NCI-H2171 treated with DMSO at 0.1 percent for 48 hours (cell line): ENCODE measurements around the gene SPINK9.
A peak's percentile ranks its signal among the peaks of the same experiment; 100 is the strongest.

Experiments
- DNase-seq: peaks from one replicate; lab custom pipeline; 2025; lab: John Stamatoyannopoulos, UW

Gene SPINK9

DNA sequence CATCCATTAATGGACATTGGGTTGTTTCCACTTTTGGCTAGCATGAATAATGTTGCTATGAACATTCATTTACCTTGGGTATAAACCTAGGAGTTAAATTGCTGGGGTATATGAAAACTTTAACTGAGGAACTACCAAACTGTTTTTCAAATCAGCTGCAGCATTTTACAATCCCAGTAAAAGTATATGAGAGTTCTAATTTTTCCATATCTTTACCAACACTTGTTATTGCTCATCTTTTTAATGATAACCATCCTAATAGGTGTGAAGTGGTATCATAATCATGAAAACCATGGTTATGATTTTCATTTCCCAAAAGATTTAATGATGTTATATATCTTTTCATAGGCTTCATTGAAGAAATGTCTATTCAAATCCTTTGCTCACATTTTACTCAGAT, 32.9 kb downstream of the SPINK9 start:
- DNase-seq: no peak

DNA sequence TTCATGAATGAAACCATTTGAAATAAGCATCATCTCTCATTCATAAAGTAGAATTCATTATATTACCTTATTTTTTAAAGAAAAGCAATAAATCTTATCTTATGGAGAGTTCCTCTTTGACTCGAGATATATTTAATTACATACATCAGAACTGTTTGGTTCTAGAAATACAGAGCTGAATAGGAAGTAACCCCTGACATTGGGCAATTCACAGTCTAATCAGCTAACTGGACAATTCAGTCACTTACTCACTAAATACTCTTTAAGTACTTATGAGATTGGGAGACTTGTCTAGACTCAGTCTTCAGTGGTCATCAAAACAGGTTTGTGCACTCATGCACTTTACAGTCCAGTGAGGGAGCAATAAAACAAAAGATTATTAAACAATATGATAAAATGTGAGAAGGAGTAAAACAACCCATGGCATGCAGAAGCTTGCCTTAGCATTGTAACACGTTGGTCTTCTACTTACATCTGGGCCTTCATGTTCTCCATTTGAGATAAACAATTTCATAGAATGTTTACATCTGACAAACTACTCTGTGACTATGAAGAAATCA, 36.9 kb downstream of the SPINK9 start:
- DNase-seq: no peak

DNA sequence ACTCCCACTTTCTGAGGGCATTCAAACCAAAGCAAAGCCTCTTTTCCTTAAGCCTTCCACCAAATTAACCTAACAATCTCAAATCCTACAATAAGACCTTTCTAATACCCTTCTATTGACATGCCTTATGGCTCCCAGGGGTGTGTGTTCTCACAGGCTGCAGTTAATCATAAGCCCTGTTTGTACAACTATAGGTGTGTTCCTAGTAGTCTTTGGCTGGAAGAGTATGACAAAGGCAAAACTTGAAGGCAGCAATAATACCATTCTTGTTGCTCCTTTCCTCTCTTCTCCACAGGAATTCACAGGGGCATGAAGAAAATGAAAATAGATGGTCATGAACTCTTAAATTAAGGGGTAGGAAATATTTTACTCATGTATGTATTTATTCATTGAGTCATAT, 37.5 kb downstream of the SPINK9 start:
- no peak for DNase-seq

DNA sequence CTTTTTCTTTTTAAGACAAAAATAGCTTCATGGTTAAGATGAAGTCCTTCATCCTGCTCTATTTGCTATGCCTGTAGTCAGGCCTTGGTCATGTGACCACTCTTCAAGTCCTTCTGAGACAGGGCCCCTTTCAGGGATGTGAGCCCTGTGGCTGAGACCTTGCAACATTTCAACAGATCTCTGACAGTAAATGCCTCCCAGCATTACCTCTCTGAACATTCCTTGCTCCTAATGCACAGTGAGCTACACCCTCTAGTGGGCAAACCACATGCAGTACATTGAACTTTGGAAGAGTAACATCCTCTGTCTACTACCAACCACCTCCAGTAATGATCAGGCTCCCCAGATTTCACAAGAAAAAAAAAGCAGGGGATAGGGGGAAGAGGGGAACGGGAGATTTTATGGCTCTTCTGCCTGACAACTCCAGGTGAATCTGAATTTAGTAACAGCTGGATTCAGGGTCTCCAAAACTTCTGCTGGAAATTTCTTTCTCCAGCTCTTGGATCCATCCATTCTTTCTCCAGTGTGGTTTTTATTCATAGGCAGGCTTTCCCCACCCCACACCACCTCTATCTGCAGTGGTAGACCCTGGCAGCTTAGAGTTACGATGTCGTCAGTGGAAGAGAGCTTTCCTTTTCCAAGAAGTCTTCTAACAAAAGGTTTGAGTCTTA, 39.5 kb downstream of the SPINK9 start:
- DNase-seq: peak; percentile 12

DNA sequence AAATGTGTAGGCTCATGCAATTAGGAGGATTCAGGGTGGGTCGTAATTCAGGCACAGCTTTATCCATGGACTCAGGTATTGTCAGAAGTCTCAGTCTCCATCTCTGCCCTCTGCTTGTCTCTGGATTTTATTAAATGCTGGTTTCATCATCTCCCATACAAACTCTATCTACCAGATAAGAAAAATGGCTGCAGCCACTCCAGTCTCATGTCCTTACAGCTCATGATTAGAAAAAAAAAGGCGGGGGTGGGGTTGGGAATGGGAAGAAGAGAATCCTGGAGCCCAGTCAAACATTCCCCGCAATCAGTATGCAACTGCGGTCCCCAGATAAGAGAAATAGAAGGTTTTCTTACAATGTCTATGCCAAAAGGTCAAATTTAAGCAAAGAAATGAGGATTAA, 40.8 kb downstream of the SPINK9 start:
- DNase-seq: no peak

DNA sequence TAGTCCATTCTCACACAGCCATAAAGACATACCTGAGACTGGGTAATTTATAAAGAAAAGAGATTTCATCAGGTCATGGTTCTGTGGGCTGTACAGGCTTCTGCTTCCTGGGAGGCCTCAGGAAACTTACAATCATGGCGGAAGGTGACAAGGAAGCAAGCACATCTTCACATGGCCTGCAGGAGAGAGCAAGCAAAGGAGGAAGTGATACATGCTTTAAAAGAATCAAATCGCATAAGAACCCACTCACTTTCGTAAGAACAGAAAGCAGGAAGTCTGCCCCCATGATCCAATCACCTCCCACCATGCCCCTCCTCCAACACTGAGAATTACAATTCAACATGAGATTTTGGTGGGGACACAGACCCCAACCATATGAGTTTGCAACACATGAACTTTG, 43.3 kb downstream of the SPINK9 start:
- DNase-seq: no peak

DNA sequence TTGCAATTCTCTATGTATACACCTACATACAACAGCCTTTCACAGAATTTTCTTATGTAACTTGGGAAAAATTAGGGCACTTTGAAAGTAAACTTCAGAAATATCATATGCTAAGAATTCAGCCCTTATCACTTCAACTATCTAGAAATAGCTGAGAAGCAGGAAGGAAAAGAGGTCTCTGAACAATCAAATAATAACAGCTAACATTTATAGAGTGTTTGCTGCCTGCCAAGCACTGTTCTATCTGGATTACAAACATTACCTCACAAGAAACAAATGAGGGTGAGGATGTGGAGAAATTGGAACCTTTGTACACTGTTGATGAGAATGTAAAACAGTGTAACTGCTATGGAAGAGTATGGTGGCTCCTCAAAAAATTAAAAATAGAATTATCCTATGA, 44.0 kb downstream of the SPINK9 start:
- DNase-seq: no peak

DNA sequence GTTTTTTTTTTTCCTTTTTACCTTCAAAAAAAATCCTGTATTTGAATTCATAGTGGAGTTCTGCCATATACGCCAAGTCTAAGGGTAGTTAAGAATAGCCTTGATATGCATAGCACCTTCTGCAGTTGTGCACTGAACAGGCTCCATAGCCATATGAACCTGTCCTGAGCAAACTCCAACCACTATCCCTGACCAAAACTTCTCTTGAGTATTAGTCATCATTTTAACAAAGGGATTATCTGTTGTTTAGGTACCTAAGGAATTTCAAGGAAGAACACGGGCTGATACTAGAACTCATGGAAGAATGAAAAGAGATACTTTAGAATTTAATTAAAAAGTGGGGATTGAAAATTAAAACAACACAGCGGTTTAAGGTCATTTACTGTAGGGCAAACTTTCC, 46.5 kb downstream of the SPINK9 start:
- no peak for DNase-seq

DNA sequence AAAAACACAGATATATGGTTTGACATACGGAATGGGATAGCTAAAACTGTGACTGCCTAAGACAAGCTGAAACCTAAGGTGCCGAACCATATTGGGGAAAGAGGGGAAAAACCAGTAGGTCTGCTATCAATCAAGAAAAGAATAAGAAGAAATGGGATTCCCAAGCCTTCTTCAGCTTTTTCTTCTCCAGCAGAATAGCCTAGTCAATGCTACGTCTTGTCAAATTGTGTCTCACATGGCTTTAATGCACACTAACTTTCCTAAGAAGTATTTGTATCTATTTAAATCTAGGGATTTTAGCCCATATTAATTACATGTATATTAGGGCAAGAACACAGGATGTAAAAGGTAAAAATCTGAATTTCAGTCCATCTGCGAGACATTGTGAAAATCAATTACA, 47.6 kb downstream of the SPINK9 start:
- peak; percentile 2 for DNase-seq

DNA sequence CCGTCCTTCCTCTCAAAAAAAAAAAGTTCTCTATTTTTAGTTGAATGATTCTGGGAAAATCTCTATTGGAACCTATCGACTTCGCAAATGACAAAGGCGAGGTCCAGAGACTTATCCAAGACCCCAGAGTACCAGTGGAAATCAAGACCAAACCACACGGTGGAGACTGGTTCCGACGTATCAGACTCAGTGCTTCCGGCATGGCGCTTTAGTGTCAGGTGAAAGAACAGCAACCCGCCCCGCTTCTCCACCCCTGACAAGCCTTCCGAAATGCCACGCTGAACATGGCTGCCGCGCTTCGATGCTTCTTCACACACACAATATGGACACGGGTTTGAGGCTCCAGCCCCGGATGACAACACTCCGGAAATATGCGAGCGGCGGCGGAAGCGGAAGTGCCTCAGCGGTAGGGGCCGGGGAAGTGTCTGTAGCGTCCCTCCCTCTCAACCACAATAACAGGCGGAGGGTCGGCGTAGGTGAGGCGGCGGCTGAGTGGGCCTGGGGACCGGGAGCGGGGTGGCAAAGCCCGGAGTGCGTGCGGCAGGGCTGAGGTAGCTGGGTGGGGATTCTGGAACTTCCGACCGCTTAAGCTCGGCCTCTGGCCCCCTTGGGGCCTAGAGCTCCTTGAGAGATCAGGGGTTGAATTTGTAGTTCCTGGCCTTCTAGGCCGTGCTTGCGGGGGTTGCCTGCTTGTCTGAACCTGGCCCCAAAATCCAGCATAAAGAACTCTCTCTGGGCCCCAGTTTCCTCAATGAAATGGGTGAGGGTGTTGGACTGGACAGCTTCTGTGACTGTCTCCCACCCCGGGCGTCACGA, 48.4 kb downstream of the SPINK9 start, which contains the start of gene FBXO38:
FBXO38 (plus strand) TSS at position 395 of the 816 bp plus-strand sequence. CDS start 10,819 bp downstream, outside the sequence.
- DNase-seq: peak; percentile 94

DNA sequence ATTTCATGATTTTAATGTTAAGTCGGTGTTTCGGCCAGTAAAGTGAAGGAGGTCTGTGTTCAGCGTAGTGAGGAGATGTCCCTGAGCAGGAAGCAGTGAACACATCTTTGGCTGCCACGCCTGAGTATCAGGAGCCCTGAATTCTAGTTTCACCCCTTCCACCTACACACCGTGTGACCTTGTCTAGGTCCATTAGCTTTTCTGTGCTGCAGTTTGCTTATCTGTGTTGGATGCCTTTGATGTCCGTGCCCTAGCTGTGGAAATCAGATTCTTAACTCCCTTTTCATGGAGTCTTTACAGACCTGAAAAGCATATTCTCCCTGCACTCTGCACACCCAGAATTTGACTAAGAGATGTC, 49.0 kb downstream of the SPINK9 start:
- no peak for DNase-seq

DNA sequence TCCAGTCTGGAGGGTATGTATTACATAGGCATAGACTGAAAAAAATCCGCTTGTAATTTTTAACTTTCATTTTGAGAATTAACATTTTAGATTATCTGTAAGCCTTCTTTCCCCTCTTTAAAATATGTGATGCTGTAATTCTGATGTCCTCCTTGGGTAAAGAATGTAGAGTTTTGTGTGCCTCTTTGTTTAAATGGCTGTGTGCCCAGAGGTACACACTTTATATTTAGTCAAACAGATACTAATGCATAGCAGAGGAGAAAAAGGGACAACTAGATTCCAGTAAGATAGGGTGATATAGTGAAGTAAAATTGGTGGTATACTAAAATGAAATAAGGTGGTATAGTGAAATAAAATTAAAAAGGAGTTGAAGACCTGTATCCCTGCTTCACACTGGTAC, 49.7 kb downstream of the SPINK9 start:
- no peak for DNase-seq

DNA sequence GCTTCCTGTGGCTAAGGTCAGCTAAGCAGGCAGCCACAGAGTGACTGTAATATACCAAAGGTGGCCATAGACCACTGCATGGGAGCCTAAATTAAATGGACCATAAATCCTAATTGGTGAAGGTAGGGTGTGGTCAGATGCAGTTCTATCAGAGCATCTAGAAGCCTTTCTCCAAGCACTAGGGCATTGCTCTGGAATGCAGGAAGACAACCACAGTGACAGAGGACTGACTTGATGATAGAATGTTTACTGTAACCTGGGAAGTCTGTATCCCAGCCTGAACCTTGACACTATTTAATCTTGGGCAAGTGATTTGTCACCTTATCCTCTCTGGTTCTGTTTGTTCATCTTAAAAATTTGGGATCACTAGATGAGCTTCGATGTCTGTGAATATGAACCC, 50.7 kb downstream of the SPINK9 start:
- no peak for DNase-seq

DNA sequence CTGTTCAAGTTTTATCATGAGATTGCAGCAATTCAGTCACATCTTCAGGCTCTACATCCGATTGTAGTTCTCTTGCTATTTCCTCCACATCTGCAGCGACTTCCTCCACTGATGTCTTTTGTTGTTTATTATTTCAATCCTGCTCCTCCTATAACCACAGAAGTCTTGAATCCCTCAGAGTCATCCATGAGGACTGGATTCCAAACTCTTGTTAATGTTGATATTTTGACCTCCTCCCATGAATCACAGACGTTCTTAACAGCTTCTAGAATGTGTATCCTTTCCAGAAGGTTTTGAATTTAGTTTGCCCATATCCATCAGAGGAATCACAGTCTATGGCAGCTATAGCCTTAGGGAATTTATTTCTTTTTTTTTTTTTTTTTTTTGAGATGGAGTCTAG, 52.0 kb downstream of the SPINK9 start:
- no peak for DNase-seq

DNA sequence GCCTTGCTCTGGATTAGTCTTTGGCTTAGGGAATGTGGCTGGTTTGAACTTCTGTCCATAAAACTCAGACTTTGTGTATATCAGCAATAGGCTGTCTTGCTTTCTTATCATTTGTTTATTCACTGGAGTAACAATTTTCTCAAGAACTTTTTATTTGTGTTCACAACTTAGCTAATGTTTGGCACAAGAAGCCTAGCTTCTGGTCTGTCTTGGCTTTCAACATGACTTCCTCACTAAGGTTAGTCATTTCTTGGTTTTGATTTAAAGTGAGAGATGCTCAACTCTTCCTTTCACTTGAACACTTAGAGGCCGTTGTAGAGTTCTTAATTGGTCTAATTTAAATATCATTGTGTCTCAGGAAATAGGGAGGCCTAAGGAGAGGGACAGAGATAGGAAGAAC, 53.3 kb downstream of the SPINK9 start:
- no peak for DNase-seq
